KBM-7 (cell line): ENCODE measurements around the gene AATF.
"Not testable (repeated sequence)": the region's sequence is repeated elsewhere in the genome, so short reads cannot be mapped to it uniquely, and the experiment has no call there.

Source experiments
- DNase-seq: peaks from one replicate; pipeline ENCODE4 v3.0.0-alpha.2; 2015
- in situ Hi-C: fragments of 300-500 bp; cut with MboI; formaldehyde crosslinking; loops from 2 replicates; pipeline ENCODE4 v1.14.3; 2020; ENCODE audit warnings: low sequenced_read_pairs, low pct_unique_long_range_greater_than_20kb, mixed read lengths

Gene AATF

DNA sequence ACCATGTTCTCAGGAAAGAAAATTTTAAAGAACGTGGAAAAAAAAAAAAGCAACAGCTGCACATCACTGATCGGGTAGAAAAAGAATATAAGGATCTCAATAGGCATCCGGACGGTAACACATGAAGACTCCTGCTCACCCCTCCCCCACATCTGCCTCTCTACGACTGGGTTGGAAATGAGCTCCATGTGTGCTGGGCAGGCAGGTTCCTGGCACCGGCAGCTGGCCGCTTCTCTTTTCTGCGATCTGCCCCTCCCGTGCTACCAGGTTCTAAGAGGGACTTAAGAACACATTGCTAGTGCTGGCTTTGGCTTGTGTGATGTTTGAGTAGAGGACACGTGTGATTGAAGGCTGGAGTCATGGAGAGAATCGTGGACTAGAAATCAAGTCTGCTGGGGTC lies 115.5 kb downstream of the AATF start:
- in situ Hi-C loops = loop anchor here (25.0 kb wide), 1 partner anchor 452 kb away; the partner anchor contains the start of gene MRM1
- DNase-seq = no peak

DNA sequence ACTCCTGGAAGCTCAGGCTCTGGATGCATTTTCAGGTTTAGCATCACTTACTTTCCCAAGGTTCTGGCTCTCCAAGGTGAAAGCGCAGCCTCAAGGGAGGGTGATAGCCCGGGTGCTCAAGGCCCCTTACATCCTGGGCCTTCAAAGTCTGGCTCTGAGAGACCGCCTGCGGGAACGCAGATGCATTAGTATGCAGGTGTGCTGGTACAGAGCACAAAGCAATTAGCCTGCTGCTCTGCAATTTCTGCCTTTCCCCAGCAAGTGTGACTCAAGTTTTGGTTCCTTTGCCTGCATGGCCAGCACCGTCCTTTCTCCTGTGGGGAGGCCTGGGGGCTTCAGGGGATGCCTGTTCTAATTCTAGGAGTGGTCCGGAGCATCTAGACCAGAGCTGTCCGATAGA lies 116.2 kb downstream of the AATF start:
- in situ Hi-C loops = loop anchor here (25.0 kb wide), 1 partner anchor 453 kb away; the partner anchor contains the start of gene MRM1
- DNase-seq = no peak

DNA sequence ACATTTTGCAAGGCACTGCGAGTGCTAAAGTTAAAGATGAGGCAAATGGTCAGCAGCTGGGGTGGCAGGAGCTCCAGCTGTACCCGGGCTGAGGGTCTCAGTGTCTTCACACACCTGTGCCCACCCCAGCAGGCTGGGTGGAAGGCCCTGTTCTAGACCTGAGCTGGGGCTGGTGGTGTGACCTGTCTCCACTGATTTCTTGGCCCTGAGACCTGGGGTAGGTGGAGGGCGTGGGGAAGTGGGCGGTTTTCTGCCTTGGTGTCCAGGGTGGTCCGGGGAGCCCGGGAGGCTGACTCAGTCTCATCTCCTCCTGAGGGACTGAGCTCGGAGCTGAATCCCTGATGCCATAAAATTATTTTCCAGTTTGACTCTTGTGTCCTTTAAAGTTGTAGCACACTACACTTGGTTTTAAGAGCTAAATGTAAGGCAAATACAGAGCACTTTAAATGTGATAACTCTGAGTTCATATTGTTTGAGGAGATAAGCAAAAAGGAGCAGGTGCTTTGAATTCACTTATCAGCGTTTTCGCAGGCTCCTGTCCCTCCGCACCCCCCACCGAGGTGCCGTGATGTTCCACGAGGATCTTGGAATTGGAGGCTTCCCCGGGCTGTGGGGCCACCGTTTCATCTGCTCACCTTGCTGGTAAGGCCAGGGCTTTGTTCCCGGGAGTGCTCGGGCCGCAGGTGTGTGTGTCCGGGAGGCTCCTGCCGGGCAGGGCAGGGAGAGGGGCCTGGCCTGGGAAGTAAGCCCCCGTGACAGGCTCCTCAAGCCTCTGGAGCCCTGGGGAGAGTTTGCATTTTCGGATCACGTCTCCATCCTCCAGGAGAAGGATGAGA lies 117.0 kb downstream of the AATF start:
- DNase-seq = no peak

DNA sequence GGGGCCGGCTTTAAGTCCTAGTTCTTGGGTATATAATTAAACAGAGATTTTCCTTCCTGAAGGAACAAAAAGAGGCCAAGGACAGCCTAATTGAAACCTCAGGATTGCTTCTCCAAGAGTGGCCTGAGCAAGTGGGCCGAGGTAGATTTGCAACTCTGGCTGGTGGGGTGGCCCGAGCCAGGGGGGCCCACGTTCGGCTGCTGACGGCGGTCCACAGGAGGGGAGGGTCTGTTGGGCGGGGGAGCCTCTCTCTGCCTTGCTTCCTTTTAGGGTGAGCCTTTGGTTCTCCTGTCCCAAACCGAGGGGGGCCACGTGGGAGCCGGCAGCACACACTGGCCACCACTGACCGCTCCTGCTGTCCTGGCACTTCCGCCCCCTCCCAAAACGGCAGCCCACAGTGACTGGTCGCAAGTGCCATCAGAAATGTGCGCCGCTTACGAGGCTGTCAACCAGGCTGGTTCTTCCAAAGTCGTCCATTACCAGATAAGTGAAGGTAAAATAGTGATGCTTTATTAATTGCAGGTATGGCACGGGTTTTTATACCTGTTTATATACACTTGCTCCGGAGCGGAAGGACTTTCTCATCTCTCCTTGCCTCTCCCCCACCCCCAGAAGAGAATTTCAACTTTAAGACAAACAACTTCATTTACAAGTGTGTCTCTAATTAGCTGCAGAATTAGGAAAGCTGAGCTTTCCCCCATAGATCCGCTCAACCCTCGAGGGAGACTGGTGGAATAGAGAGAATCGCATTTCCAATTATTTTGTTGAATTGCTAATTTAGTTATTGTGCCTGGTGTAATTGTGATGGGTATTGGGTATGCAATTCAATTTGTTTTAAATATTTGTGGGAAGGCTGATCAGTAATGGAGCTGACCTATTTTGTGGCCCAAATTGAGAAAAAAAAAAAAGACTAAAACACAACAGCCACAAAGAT lies 117.8 kb downstream of the AATF start:
- DNase-seq = no peak
- in situ Hi-C loops = loop anchor here (25.0 kb wide), 1 partner anchor 454 kb away; the partner anchor contains the start of gene MRM1

More for the DNA sequence above, 117.0 kb downstream of the AATF start:
- in situ Hi-C loops = loop anchor here (25.0 kb wide), 1 partner anchor 453 kb away; the partner anchor contains the start of gene MRM1

DNA sequence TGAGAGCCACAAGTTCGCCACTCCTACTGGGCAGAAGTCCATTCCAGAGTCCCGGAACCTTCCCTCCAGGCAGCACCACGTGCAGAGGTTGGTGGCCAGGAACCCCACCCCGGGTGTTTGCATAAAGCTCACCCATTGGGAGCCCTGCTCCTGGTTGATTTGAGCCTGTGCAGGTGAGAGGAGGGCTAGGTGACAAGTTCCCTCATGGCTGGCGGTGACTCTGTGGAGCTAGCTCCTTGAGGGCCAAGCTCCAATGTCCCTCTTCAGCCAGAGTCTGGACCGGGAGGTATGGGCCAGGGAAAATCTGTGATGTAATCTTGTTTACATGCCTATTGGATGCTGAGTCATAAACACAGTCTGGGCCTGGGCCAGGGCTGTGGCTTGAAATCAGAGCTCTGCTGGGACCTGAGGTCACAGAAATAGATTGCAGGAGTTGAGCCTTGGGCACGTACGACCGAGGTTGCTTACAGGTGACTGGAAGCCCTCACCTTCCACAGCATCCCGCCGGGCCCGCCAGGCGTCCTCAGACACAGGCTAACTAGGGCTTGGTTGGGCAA lies 118.9 kb downstream of the AATF start:
- in situ Hi-C loops = loop anchor here (25.0 kb wide), 1 partner anchor 455 kb away; the partner anchor contains the start of gene MRM1
- DNase-seq = no peak

DNA sequence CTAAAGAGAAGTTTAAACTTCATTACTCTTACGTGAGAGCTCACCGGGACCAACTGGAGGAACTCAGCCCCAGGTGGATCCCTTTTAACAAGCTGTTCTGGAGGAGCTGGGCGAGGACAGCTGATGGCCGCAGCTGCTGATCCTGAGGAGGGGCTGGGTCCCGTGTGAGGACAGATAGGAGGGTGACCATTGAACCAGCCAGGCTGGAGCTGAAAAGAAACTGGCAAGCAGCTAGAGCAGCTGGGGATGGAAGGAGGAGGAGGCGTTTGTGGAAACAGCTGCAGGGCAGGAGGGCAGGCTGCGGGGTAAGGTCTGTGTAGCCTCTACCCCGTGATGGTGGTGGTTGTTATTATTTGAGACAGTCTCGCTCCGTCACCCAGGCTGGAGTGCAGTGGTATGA lies 119.5 kb downstream of the AATF start:
- DNase-seq = no peak
- in situ Hi-C loops = loop anchor here (25.0 kb wide), 1 partner anchor 456 kb away; the partner anchor contains the start of gene MRM1

DNA sequence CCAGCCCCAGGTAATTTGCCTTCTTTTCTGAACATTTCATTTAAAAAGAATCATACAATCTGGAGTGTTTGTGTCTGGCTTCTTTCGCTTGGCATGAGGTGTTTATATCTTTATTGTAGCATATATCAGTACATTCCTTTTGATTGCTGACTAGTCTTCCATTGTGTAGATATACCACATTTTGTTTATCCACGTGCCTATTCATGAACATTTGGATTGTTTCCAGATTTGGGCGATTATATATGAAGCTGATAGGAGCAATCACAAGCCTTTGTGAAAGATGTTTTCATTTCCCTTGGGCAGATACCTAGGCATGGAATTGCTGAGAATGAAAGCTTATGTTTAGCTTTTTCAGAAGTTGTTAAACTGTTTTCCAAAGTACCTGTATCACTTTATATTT lies 120.3 kb downstream of the AATF start:
- in situ Hi-C loops = loop anchor here (25.0 kb wide), 1 partner anchor 457 kb away; the partner anchor contains the start of gene MRM1
- no peak for DNase-seq

DNA sequence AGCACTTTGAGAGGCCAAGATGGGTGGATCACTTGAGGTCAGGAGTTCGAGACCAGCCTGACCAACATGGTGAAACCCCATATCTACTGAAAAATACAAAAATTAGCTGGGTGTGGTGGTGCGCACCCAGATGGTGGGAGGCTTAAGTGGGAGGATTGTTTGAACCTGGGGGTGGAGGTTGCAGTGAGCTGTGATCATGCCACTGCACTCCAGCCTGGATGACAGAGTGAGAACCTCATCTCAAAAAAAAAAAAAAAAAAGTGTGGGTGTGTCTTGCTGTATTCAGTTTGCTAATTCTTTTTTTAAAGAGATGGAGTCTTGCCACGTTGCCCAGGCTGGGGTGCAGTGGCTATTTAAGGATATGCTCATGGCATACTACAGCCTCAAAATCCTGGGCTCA lies 124.7 kb downstream of the AATF start:
- in situ Hi-C loops = loop anchor here (25.0 kb wide), 1 partner anchor 461 kb away; the partner anchor contains the start of gene MRM1
- not testable (repeated sequence) for DNase-seq

DNA sequence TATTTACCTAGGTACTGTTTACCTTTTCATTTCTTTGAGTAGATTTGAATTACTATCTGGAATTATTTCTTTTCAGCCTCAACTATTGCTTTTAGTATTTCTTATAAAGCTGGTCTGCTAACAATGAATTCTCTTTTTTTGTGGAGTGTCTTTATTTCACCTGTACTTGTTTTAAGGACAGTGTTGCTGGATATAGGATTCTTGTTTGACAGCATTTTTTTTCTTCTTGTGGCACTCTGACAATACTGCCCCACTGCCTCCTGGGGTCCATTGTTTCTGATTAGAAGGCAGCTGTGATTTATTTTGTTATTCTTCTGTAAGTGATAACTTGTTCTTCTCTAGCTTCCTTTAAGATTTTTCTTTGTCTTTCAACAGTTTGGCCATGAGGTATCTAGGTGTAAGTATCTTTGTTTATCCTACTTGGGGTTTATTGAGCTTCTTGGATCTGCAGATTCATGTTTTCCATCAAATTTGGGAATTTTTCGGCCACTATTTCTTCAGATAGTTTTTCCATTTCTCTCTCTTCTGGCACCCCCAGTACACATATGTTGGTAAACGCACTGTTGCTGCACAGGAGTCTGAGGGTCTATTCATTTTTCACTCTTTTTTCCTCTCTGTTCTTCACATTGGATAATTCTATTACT lies 130.4 kb downstream of the AATF start:
- no peak for DNase-seq
- in situ Hi-C loops = no loop called here

DNA sequence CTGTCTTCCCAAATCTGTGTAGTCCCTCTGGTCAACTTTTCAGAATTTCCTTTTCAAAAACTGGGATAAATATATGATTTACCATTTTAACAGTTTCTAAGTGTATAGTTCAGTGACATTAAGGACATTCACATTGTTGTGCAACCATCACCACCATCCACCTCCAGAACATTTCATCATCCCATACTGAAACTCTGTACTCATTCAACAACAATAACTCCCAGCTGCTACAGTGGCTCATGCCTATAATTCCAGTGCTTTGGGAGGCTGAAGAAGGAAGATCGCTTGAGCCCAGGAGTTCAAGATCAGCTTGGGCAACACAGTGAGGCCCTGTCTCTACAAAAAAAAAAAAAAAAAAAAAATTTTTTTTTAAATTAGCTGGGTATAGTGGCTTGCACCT lies 131.0 kb downstream of the AATF start:
- no peak for DNase-seq
- in situ Hi-C loops = no loop called here

DNA sequence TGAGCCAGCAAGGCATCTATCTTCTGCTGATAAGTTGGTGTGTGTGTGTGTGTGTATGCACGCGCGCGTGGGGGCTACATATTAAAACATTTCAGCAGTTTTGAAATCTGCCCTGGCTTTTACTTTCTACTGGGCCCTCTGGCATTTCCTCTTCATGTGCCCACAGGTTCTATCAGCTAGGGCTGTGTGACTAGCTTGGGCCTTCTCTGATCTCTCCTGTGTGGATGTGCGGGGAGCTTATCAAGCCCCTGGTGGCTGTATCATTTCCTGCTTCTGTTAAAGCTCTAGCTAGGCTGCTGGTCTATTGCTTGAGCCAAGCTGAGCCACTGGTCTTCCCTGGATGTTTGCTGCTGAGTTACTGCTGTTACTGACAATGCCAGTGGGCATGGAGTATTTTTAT lies 132.5 kb downstream of the AATF start:
- in situ Hi-C loops = no loop called here
- peak; percentile 21 for DNase-seq

DNA sequence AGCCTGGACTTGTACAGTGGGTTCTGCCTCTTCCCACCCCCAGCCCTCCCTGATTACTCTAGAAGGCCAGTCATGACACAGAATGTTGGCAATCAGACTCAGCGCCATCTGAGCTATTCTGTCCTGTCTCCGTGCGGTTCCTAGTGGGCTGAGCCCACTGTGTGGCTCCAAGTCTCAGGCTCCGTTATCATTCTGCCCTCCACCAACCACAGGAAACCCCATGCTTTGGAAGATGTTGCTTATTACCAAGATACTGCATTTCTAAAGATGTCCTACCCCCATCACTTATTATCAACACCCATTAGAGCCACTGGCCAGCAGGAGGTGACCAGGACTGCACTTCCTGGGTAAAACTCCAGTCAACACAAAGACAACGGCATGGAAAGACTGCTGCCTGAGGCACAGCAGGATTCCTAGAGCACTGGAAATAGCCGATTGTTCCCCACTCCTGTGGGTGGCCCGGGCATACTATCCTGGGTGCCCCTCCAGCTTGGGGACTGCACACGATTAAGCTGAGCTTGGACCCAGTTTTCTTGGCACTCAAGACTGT lies 133.6 kb downstream of the AATF start:
- DNase-seq = no peak

DNA sequence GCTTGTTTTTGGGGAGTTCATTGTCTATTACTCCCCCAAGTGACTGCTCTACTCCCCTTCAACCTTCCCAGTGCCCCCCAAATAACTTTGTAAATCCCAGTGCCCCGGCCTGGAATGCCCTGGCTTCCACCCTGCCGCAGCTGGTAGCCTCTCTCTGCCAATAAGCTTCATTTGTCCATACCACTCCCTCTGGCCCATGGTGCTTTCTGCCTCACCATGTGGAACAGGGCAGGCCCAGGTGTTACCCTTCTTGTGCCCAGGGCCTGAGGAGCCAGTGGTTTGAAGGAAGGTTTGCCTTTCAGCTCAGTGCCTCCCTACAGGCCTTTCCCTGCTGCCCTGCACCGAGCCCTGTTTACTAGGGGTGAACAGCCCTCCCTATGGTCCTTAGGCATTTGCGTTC lies 134.2 kb downstream of the AATF start:
- in situ Hi-C loops = no loop called here

More for the DNA sequence above, 133.6 kb downstream of the AATF start:
- in situ Hi-C loops = no loop called here

DNA sequence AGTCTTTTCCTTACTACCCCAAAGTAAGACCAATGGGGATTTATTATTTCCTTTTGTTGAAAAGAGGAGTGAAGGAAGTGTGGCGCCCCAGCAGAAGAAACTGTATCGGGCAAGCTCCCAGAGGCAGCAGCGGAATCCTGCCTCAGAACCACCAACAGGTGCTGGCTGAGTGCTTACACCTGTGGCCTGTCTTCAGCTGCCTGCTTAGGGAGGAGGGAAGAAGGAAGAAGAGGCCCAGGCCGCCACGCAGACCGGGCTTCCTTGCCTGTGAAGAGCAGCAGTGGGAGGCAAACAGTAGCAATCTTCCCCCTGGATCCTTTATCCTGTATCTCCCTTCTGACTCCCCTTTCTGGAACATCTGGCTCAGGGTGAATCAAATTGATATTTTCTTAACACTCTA lies 134.7 kb downstream of the AATF start:
- in situ Hi-C loops = no loop called here
- DNase-seq = no peak

More for the DNA sequence above, 134.2 kb downstream of the AATF start:
- DNase-seq = no peak

DNA sequence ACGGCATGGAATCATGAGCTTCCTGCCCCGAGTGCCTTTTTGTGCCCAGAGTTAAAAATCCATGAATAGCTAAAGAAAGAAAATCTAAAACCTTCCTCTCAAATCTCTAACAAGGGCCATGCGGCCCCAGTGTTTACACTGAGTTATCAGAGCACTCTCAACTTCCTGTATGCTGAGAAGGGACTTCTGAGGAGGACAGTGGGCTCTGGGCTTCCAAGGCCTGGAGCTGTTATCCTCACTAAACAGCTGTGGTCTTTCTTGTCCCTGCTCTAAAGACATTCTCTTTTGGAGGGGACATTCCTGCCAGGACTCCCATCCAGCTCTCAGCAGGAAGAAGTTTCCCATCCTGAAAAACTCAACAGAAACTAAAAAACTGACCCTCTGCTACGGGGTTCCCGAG lies 135.6 kb downstream of the AATF start:
- in situ Hi-C loops = no loop called here
- no peak for DNase-seq

DNA sequence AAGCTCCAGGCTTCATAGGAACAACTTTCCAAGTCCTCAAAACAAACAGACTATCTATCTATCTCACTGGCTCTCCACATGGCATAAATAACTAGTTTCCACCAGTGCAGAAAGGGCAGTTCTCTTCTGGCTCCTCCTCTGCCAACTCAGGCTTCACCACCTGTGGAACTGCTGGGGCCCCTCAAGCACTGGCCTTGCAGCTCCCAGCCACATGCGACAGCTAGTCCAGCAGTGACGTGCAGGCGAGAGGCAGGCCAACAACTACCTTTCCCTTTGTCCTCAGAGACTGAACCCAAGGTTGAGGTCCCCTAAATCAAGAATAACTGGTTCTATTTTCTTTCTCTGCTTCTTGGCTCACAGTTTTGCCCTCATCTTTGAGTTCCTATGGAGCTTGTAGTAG lies 137.6 kb downstream of the AATF start:
- in situ Hi-C loops = no loop called here
- no peak for DNase-seq

DNA sequence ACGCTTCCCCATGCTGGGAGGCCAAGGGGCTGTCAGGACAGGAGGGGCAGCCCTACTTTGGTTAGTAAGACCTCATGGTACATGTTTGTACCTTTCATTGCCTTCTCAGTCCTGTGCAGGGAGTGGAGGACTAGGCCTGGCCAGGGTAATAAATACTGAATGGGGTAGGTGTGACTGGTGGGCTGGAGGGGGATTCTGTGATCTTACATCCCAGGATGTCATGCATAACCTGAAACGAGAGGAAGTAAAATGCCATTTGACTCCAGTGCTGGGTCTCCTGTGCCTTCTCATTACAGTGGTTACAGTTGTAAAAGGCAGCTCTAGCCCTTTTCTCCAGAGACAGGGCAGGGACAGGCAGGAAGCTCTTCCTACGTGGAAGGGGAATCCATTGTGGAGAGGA lies 138.2 kb downstream of the AATF start:
- in situ Hi-C loops = no loop called here
- no peak for DNase-seq

DNA sequence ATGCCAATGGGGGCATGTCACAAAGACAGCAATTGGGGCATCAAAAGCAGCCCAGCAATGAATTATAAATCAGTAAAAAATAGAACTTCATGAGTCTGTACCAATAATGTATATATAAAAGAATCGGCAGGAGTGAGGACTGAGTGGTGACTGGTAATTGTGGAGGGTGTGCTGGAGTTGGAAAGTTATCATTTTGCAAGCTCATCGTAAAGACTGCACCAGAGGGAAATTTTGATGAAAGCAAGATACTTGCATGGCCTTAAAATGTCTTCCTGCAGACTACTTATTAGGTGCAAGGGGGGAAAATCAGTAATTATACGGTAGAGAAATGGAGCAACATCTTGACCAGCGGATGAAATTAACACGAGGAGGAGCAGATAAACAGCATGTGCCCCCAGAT lies 138.9 kb downstream of the AATF start:
- DNase-seq = no peak
- in situ Hi-C loops = no loop called here
